ENCODE results near the gene CD46. TPM values are rescaled to one million over a fixed set of nuclear protein-coding genes. Genes with fewer than 3 reads are reported as not detected.

The CD46 gene
- total RNA-seq, 1 donor from 2014 or later, result 97.3 TPM

- Mint-ChIP-seq H3K27me3 (ENCODE audit: unreplicated experiment) (no peaks in the 10 kb centered on the region), H3K27ac (ENCODE audit: unreplicated experiment) (no peak overlapping the region), H3K9me3 (ENCODE audit: unreplicated experiment) (no peaks in the 10 kb centered on the region), H3K4me1 (ENCODE audit: unreplicated experiment) (peaks cover 17% of the 10 kb centered on the region), H3K4me3 (ENCODE audit: unreplicated experiment) (no peak overlapping the region), H3K36me3 (ENCODE audit: unreplicated experiment) (no peaks in the 10 kb centered on the region)
- DNase-seq (ENCODE audit: extremely low spot score, unreplicated experiment), result no peak
- TF ChIP-seq CTCF (IDR thresholded peaks at IDR 0.05), result no peak
Measured at GRCh38 chr1:207830788-207831187, 78.9 kb downstream of the CD46 start.

- no peak overlapping the region for H3K27ac Mint-ChIP-seq (ENCODE audit: unreplicated experiment)
Measured at GRCh38 chr1:207831517-207832327, 79.9 kb downstream of the CD46 start.

DNA sequence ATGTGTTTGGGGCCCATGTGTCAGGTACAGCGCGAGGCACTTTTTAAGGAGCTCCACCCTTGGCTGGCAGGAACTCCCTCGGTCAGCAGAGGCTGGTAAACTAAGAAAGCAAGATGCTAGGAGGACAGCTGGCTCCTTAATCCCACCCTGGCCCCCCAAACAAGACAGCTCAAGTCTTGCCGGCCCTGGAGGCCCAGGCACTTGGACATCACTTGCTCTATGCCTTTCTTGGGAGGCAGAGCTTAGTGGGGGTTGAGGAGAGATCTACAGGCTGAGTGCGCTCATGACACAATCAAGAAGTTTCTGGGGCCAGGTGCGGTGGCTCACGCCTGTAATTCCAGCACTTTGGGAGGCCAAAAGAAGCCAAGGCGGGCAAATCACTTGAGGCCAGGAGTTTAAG, 80.9 kb downstream of the CD46 start:
- TF ChIP-seq CTCF (IDR thresholded peaks at IDR 0.05), result no peak
- no peaks in the 10 kb centered on the region for H3K36me3 Mint-ChIP-seq (ENCODE audit: unreplicated experiment)
- H3K9me3 Mint-ChIP-seq (ENCODE audit: unreplicated experiment), result no peaks in the 10 kb centered on the region
- no peak for DNase-seq (ENCODE audit: extremely low spot score, unreplicated experiment)
- no peak overlapping the region for H3K27ac Mint-ChIP-seq (ENCODE audit: unreplicated experiment)
- no peak overlapping the region for H3K4me3 Mint-ChIP-seq (ENCODE audit: unreplicated experiment)
- H3K4me1 Mint-ChIP-seq (ENCODE audit: unreplicated experiment), result peaks cover 2% of the 10 kb centered on the region
- H3K27me3 Mint-ChIP-seq (ENCODE audit: unreplicated experiment), result no peaks in the 10 kb centered on the region

More at GRCh38 chr1:207831517-207832327, 79.9 kb downstream of the CD46 start:
- no peak for DNase-seq (ENCODE audit: extremely low spot score, unreplicated experiment)
- Mint-ChIP-seq H3K4me1 (ENCODE audit: unreplicated experiment) (peaks cover 7% of the 10 kb centered on the region), H3K9me3 (ENCODE audit: unreplicated experiment) (no peaks in the 10 kb centered on the region), H3K4me3 (ENCODE audit: unreplicated experiment) (no peak overlapping the region), H3K27me3 (ENCODE audit: unreplicated experiment) (no peaks in the 10 kb centered on the region), H3K36me3 (ENCODE audit: unreplicated experiment) (no peaks in the 10 kb centered on the region)
- no peak for TF ChIP-seq CTCF (IDR thresholded peaks at IDR 0.05)

DNA sequence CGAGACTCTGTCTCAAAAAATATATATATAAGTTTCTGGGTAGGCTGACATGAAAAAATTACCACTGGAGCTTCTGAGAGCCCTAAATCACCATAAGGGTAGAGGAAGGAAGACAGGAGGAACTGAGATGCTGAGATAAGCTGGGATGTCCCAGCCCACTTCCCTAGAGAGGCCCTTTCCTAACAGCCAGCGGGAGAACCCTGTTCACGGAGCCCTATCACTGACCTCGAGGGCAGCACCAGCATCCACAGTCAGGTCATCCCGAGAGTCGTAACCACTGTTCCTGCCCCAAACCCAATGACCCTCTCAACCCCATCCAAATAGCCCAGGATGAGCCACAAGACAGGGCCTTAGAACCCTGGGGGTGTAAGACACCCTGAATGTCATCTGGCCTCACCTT, 81.5 kb downstream of the CD46 start:
- no peaks in the 10 kb centered on the region for H3K27me3 Mint-ChIP-seq (ENCODE audit: unreplicated experiment)
- no peaks in the 10 kb centered on the region for H3K9me3 Mint-ChIP-seq (ENCODE audit: unreplicated experiment)
- DNase-seq (ENCODE audit: extremely low spot score, unreplicated experiment), result no peak
- H3K27ac Mint-ChIP-seq (ENCODE audit: unreplicated experiment), result no peak overlapping the region
- H3K4me3 Mint-ChIP-seq (ENCODE audit: unreplicated experiment), result no peak overlapping the region
- H3K4me1 Mint-ChIP-seq (ENCODE audit: unreplicated experiment), result peaks cover 1% of the 10 kb centered on the region
- no peaks in the 10 kb centered on the region for H3K36me3 Mint-ChIP-seq (ENCODE audit: unreplicated experiment)
- TF ChIP-seq CTCF (IDR thresholded peaks at IDR 0.05), result no peak

GRCh38 chr1:207833956-207834660, 82.3 kb downstream of the CD46 start:
- DNase-seq (ENCODE audit: extremely low spot score, unreplicated experiment), result no peak
- Mint-ChIP-seq H3K4me1 (ENCODE audit: unreplicated experiment) (no peaks in the 10 kb centered on the region), H3K36me3 (ENCODE audit: unreplicated experiment) (no peaks in the 10 kb centered on the region), H3K27me3 (ENCODE audit: unreplicated experiment) (no peaks in the 10 kb centered on the region), H3K4me3 (ENCODE audit: unreplicated experiment) (no peak overlapping the region), H3K27ac (ENCODE audit: unreplicated experiment) (no peak overlapping the region), H3K9me3 (ENCODE audit: unreplicated experiment) (no peaks in the 10 kb centered on the region)
- no peak for TF ChIP-seq CTCF (IDR thresholded peaks at IDR 0.05)
